HL-60 (cell line): ENCODE measurements around the gene TMEM87B.

Experiments used
- DNase-seq, 2 experiments: peaks; one replicate each; pipeline ENCODE4 v3.0.0-alpha.2; 2010 to 2020; ENCODE audit warnings: low read depth in 1 of 2, low spot score in 1 of 2
- H3K27ac ChIP-seq: fragments of 250-450 bp; sonication (Bioruptor Pico); replicated peaks from 2 replicates; pipeline ENCODE4 v1.5.1; 2020; ENCODE audit warnings: mild to moderate bottlenecking, moderate library complexity
- H3K27me3 ChIP-seq: fragments of 250-450 bp; sonication (Bioruptor Pico); 2 replicates; pipeline ENCODE4 v1.5.1; 2021; ENCODE audit warnings: mild to moderate bottlenecking, moderate library complexity; ENCODE audit not compliant: insufficient read depth, poor library complexity, severe bottlenecking
- H3K4me3 ChIP-seq: replicated peaks from 2 replicates; pipeline ENCODE4 v1.5.1; 2011; ENCODE audit warnings: mild to moderate bottlenecking, control low read depth, low read length; ENCODE audit not compliant: insufficient read depth
- CTCF ChIP-seq: IDR thresholded peaks from one replicate; pipeline ENCODE4 v1.5.1; 2011; ENCODE audit warnings: low read length, control low read depth, inconsistent platforms; ENCODE audit not compliant: insufficient read depth
- GABPA ChIP-seq: IDR thresholded peaks from 2 replicates; pipeline ENCODE4 v1.6.1; 2012; ENCODE audit warnings: low read depth
- POLR2AphosphoS5 ChIP-seq: IDR thresholded peaks from 2 replicates; pipeline ENCODE4 v1.6.1; 2012; ENCODE audit warnings: low read depth
- REST ChIP-seq: IDR thresholded peaks from 2 replicates; pipeline ENCODE4 v1.6.1; 2012; ENCODE audit warnings: low read depth; ENCODE audit not compliant: insufficient replicate concordance
- SPI1 ChIP-seq: IDR thresholded peaks from 2 replicates; pipeline ENCODE4 v1.6.1; 2012; ENCODE audit warnings: low read depth, mild to moderate bottlenecking, borderline replicate concordance
- long read RNA-seq: library from polyadenylated mRNA; unstranded; transcript quantifications from one replicate; pipeline ENCODE4 v2.0.0, GENCODE V29; 2020

TMEM87B gene
- long read RNA-seq, full-length matches to known transcripts: 37 of 51 reads
- long read RNA-seq, partial matches to known transcripts: 2 of 51 reads
- long read RNA-seq, other reads (novel, unspliced or antisense): 12 of 51 reads

- peak; percentile 90 to 98 for DNase-seq
- Histone ChIP-seq H3K27ac (peak within 1 kb of the TSS; percentile 94), H3K27me3 (no peaks in the 10 kb centered on the region), H3K4me3 (peak within 1 kb of the TSS; percentile 87)
- TF ChIP-seq POLR2AphosphoS5 (peak; percentile 67; the same call in 1 of the 2 replicates), REST (no peak), SPI1 (peak; percentile 1; the same call in 1 of the 2 replicates), GABPA (no peak)
These were observed at the start of gene TMEM87B for GRCh38 chr2:112054847-112055729. TSS of gene TMEM87B (plus strand) at chr2:112055269. CDS start at chr2:112055592, 323 bp downstream.

- TF ChIP-seq POLR2AphosphoS5 (no peak), GABPA (no peak), CTCF (no peak), REST (no peak), SPI1 (no peak)
- no peak overlapping the region for H3K4me3 ChIP-seq
- no peaks in the 10 kb centered on the region for H3K27me3 ChIP-seq
- H3K27ac ChIP-seq: peak overlapping the region; percentile 59
- peak; percentile 7 to 29 for DNase-seq
These were observed 49.5 kb upstream of the TMEM87B start for GRCh38 chr2:112005406-112006075.

GRCh38 chr2:112006076-112006410 is 49.0 kb upstream of the TMEM87B start:
- no peak overlapping the region for H3K4me3 ChIP-seq
- peak overlapping the region; percentile 48 for H3K27ac ChIP-seq
- peak; percentile 37 to 85 for DNase-seq
- TF ChIP-seq SPI1: no peak
- TF ChIP-seq REST: no peak
- no peak for TF ChIP-seq POLR2AphosphoS5
- TF ChIP-seq CTCF: no peak
- no peak for TF ChIP-seq GABPA
- no peaks in the 10 kb centered on the region for H3K27me3 ChIP-seq
